Activated CD8-positive, alpha-beta T cell treated with anti-CD3 and anti-CD28 coated beads for 36 hours (primary cell): ENCODE data around the gene VTI1A. TPM values are rescaled to one million over a fixed set of nuclear protein-coding genes. Genes with fewer than 3 reads are reported as not detected.

ENCODE experiments used
- ATAC-seq: fragments of 200-7000 bp; cut with Tn5 transposase; one replicate; pipeline ENCODE4 v1.10.0; 2021; ENCODE audit warnings: mild to moderate bottlenecking, moderate library complexity
- CTCF ChIA-PET: fragments of 350-600 bp; sonication (Branson Sonifier 250); formaldehyde crosslinking; loops from one replicate; lab custom pipeline; 2021; ENCODE audit warnings: antibody characterized with exemption; lab: Charles Lee
- POLR2A ChIA-PET: fragments of 350-600 bp; sonication (Branson Sonifier 250); formaldehyde crosslinking; loops from one replicate; lab custom pipeline; 2021; ENCODE audit warnings: antibody characterized with exemption; lab: Charles Lee
- DNase-seq: peaks from one replicate; pipeline ENCODE4 v3.0.0-alpha.2; 2020
- H3K27ac Mint-ChIP-seq: one replicate; pipeline ENCODE4 v1.8.0; 2021; ENCODE audit warnings: mild to moderate bottlenecking, mixed read lengths
- H3K27me3 Mint-ChIP-seq: one replicate; pipeline ENCODE4 v1.8.0; 2021; ENCODE audit warnings: mixed read lengths
- H3K36me3 Mint-ChIP-seq: one replicate; pipeline ENCODE4 v1.8.0; 2021; ENCODE audit warnings: low read depth, mixed read lengths
- H3K4me1 Mint-ChIP-seq: one replicate; pipeline ENCODE4 v1.8.0; 2021; ENCODE audit warnings: low read depth, mixed read lengths
- H3K4me3 Mint-ChIP-seq: one replicate; pipeline ENCODE4 v1.8.0; 2021; ENCODE audit warnings: mild to moderate bottlenecking, moderate library complexity, mixed read lengths
- H3K9me3 Mint-ChIP-seq: one replicate; pipeline ENCODE4 v1.8.0; 2021; ENCODE audit warnings: mixed read lengths
- CTCF ChIP-seq: fragments of 200-600 bp; IDR thresholded peaks from one replicate; pipeline ENCODE4 v1.8.0; 2022; ENCODE audit warnings: antibody characterized with exemption, mild to moderate bottlenecking
- intact Hi-C: fragments of 100-400 bp; cut with micrococcal nuclease; formaldehyde crosslinking; loops from one replicate; pipeline ENCODE4 v1.10.0; 2022
- total RNA-seq, 2 experiments: library from RNA; stranded (reverse); gene quantifications; one replicate each; pipeline ENCODE4 v1.2.3, GENCODE V29; 2021

Gene VTI1A
- total RNA-seq, 2 experiments from 2014 or later, result 29.4 to 30.0 TPM

DNA sequence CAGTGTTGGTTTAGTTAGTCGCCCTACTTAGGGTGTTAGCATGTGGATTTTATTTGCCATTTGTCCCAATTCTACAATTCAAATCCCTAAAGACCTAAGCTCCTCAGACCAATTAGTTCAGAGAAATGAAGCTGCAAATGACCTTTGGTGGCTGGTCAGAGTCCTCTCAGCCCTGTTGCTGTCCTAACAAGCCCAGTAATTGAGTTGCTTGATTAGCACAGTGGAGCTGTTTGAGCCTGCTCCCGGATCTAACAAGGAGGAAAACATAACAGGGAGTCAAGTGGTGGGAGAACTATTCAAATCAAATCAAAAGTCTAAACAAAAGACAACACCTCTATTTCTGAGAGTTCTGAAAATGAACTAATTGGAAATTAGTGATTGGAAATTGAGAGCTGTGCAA lies 22.4 kb upstream of the VTI1A start:
- no peaks in the 10 kb centered on the region for H3K4me1 Mint-ChIP-seq
- H3K27me3 Mint-ChIP-seq, result no peaks in the 10 kb centered on the region
- H3K9me3 Mint-ChIP-seq, result no peaks in the 10 kb centered on the region
- H3K36me3 Mint-ChIP-seq, result peaks cover 41% of the 10 kb centered on the region
- ATAC-seq (no peak), DNase-seq (no peak)
- H3K27ac Mint-ChIP-seq, result peak overlapping the region; percentile 48
- TF ChIP-seq CTCF, result no peak
- H3K4me3 Mint-ChIP-seq, result no peak overlapping the region
- POLR2A ChIA-PET, result no interaction called here
- intact Hi-C loops, result no loop called here
- CTCF ChIA-PET, result interaction anchor here (1.1 to 1.5 kb wide), 3 partner anchors 9 to 20 kb away, joined by 3 to 4 read pairs (median 3); no protein-coding TSS in a partner anchor

- DNase-seq (no peak), ATAC-seq (no peak)
- TF ChIP-seq CTCF, result no peak
- H3K36me3 Mint-ChIP-seq, result peaks cover 39% of the 10 kb centered on the region
- POLR2A ChIA-PET, result interaction anchor here (1.6 kb wide), 1 partner anchor 18 kb away, joined by 4 read pairs; no protein-coding TSS in a partner anchor
- CTCF ChIA-PET, result interaction anchor here (1.1 to 1.4 kb wide), 3 partner anchors 9 to 46 kb away, joined by 4 to 9 read pairs (median 5); no protein-coding TSS in a partner anchor
- no peaks in the 10 kb centered on the region for H3K9me3 Mint-ChIP-seq
- no peak overlapping the region for H3K4me3 Mint-ChIP-seq
- intact Hi-C loops, result no loop called here
- H3K27ac Mint-ChIP-seq, result peak overlapping the region; percentile 7
- no peaks in the 10 kb centered on the region for H3K4me1 Mint-ChIP-seq
- H3K27me3 Mint-ChIP-seq, result no peaks in the 10 kb centered on the region
Observed at GRCh38 chr10:112426111-112426510, 20.9 kb upstream of the VTI1A start.

GRCh38 chr10:112429147-112429546 lies 17.9 kb upstream of the VTI1A start:
- Mint-ChIP-seq H3K36me3 (peaks cover 34% of the 10 kb centered on the region), H3K27ac (peak overlapping the region; percentile 77), H3K27me3 (no peaks in the 10 kb centered on the region), H3K4me1 (no peaks in the 10 kb centered on the region), H3K4me3 (no peak overlapping the region), H3K9me3 (no peaks in the 10 kb centered on the region)
- ChIA-PET CTCF (interaction anchor here (1.1 kb wide), 1 partner anchor 43 kb away, joined by 3 read pairs; no protein-coding TSS in a partner anchor), POLR2A (interaction anchor here (0.5 to 1.3 kb wide), 2 partner anchors 13 to 32 kb away, joined by 3 to 5 read pairs; no protein-coding TSS in a partner anchor)
- DNase-seq (no peak), ATAC-seq (no peak)
- no peak for TF ChIP-seq CTCF
- intact Hi-C loops, result no loop called here

- ChIA-PET CTCF (interaction anchor here (0.7 to 1.1 kb wide), 2 partner anchors 11 to 42 kb away, joined by 3 read pairs; no protein-coding TSS in a partner anchor), POLR2A (interaction anchor here (0.5 to 1.4 kb wide), 3 partner anchors 11 to 32 kb away, joined by 3 to 5 read pairs (median 3); no protein-coding TSS in a partner anchor)
- no peak for TF ChIP-seq CTCF
- Mint-ChIP-seq H3K36me3 (peaks cover 38% of the 10 kb centered on the region), H3K27ac (peak overlapping the region; percentile 77), H3K4me3 (no peak overlapping the region), H3K9me3 (no peaks in the 10 kb centered on the region), H3K4me1 (no peaks in the 10 kb centered on the region), H3K27me3 (no peaks in the 10 kb centered on the region)
- intact Hi-C loops, result no loop called here
- ATAC-seq (no peak), DNase-seq (no peak)
Observed at GRCh38 chr10:112429654-112430230, 17.3 kb upstream of the VTI1A start.

DNA sequence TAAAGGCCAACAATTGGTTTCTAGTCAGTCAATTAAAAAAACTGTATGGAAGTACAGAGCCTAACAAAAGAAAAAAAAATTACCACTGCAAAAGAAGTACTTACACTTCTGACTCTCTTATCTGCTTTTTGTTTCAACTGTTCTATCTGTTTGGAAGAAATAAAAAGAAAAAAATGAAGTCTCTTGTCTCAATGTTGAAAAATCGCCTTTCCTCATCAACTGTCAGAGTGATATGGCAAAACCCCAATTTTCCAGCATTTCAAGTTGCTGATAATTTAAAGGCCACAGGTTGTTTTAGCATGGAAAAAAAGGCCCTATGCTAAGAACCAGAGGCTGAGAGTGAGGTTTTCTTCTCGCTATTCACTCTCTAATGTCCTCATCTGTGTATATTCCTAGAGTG lies 13.9 kb upstream of the VTI1A start:
- Mint-ChIP-seq H3K4me3 (no peak overlapping the region), H3K36me3 (peaks cover 34% of the 10 kb centered on the region), H3K4me1 (no peaks in the 10 kb centered on the region), H3K27me3 (no peaks in the 10 kb centered on the region), H3K9me3 (no peaks in the 10 kb centered on the region), H3K27ac (no peak overlapping the region)
- intact Hi-C loops, result no loop called here
- POLR2A ChIA-PET, result no interaction called here
- DNase-seq, result no peak
- no peak for ATAC-seq
- CTCF ChIA-PET, result interaction anchor here (1.8 to 2.7 kb wide), 2 partner anchors 10 to 39 kb away, joined by 4 to 11 read pairs; no protein-coding TSS in a partner anchor
- no peak for TF ChIP-seq CTCF
